Endodermal cell (in vitro differentiated cells): ENCODE results near the gene FAM204A. TPM values are rescaled to one million over a fixed set of nuclear protein-coding genes. Genes with fewer than 3 reads are reported as not detected.

Experiments
- DNase-seq: peaks from one replicate; pipeline ENCODE4 v3.0.0-alpha.2; 2017
- H3K27ac ChIP-seq: 2 replicates; pipeline ENCODE4 v1.5.1; 2013; ENCODE audit warnings: mild to moderate bottlenecking, low read depth, low read length, moderate library complexity
- H3K27me3 ChIP-seq: 2 replicates; pipeline ENCODE4 v1.6.1; 2013; ENCODE audit warnings: mild to moderate bottlenecking, low read length, moderate library complexity; ENCODE audit not compliant: insufficient read depth, control insufficient read depth, poor library complexity, severe bottlenecking
- H3K36me3 ChIP-seq: 2 replicates; pipeline ENCODE4 v1.7.0; 2013; ENCODE audit warnings: mild to moderate bottlenecking, low read length, moderate library complexity; ENCODE audit not compliant: control insufficient read depth, insufficient read depth
- H3K4me1 ChIP-seq: one replicate; pipeline ENCODE4 v1.7.0; 2013; ENCODE audit warnings: low read length; ENCODE audit not compliant: control insufficient read depth, insufficient read depth
- H3K4me3 ChIP-seq: 2 replicates; pipeline ENCODE4 v1.5.1; 2013; ENCODE audit warnings: mild to moderate bottlenecking, low read length, moderate library complexity
- H3K9ac ChIP-seq: 2 replicates; pipeline ENCODE4 v1.6.1; 2013; ENCODE audit warnings: mild to moderate bottlenecking, low read length, moderate library complexity; ENCODE audit not compliant: poor library complexity, severe bottlenecking; ENCODE audit errors: extremely low read depth
- H3K9me3 ChIP-seq: 2 replicates; pipeline ENCODE4 v1.6.1; 2013; ENCODE audit warnings: mild to moderate bottlenecking, low read length, moderate library complexity; ENCODE audit not compliant: control insufficient read depth
- H3K27ac Mint-ChIP-seq: 2 replicates; pipeline ENCODE4 v1.8.0; 2020; ENCODE audit warnings: mixed read lengths
- H3K27me3 Mint-ChIP-seq: 2 replicates; pipeline ENCODE4 v1.8.0; 2021; ENCODE audit warnings: mild to moderate bottlenecking, mixed read lengths; ENCODE audit not compliant: insufficient read depth
- H3K36me3 Mint-ChIP-seq: 2 replicates; pipeline ENCODE4 v1.8.0; 2020; ENCODE audit warnings: low read depth, mixed read lengths
- H3K4me1 Mint-ChIP-seq: 2 replicates; pipeline ENCODE4 v1.8.0; 2020; ENCODE audit warnings: mixed read lengths
- H3K4me3 Mint-ChIP-seq: 2 replicates; pipeline ENCODE4 v1.8.0; 2020; ENCODE audit warnings: mild to moderate bottlenecking, moderate library complexity, mixed read lengths
- H3K9me3 Mint-ChIP-seq: 2 replicates; pipeline ENCODE4 v1.8.0; 2020; ENCODE audit warnings: mild to moderate bottlenecking, mixed read lengths
- CTCF ChIP-seq: fragments of 200-600 bp; sonication (generic); conservative IDR thresholded peaks from 2 replicates; pipeline ENCODE4 v1.5.0; 2021; ENCODE audit warnings: antibody characterized with exemption, mild to moderate bottlenecking
- WGBS, 2 experiments: methylation state at CpG; one replicate each; pipeline versions ENCODE4 v1.1.5 to v1.1.7; 2013; ENCODE audit warnings: missing lambda C conversion rate in 2 of 2, mixed read lengths in 1 of 2; ENCODE audit not compliant: insufficient coverage in 1 of 2, insufficient read length in 1 of 2; 5-methylcytosine and 5-hydroxymethylcytosine counted together
- total RNA-seq, 2 donors: library from RNA; stranded (reverse); fragmentation: NEBNext Ultra II Directional in 1 of 2; extraction: Animal tissue kit (Norgen Biotek cat#: 25700) in 1 of 2; gene quantifications; 2 replicates in 1 of 2; 3 replicates in 1 of 2; pipeline ENCODE4 v1.2.1, GENCODE V29; 2021

FAM204A gene
- total RNA-seq, 2 donors from 2014 or later: 40.9 to 43.3 TPM

GRCh38 chr10:118324140-118324539 is 18.0 kb downstream of the FAM204A start:
- H3K9me3 ChIP-seq: no peaks in the 10 kb centered on the region
- Mint-ChIP-seq H3K4me3 (no peak overlapping the region), H3K36me3 (peaks cover 36% of the 10 kb centered on the region), H3K27ac (no peak overlapping the region), H3K4me1 (no peaks in the 10 kb centered on the region), H3K9me3 (no peaks in the 10 kb centered on the region), H3K27me3 (no peaks in the 10 kb centered on the region)
- H3K9ac ChIP-seq: no peak overlapping the region
- no peak for TF ChIP-seq CTCF
- no peak overlapping the region for H3K27ac ChIP-seq
- WGBS, 2 experiments: 87 to 100% methylated on average over 2 of the region's 2 CpGs
- no peaks in the 10 kb centered on the region for H3K4me1 ChIP-seq
- no peak for DNase-seq
- H3K27me3 ChIP-seq: no peaks in the 10 kb centered on the region
- H3K4me3 ChIP-seq: no peak overlapping the region
- H3K36me3 ChIP-seq: peaks cover 45% of the 10 kb centered on the region

GRCh38 chr10:118321724-118322575 is 20.2 kb downstream of the FAM204A start:
- no peak overlapping the region for H3K4me3 ChIP-seq
- H3K9me3 ChIP-seq: no peaks in the 10 kb centered on the region
- peaks cover 36% of the 10 kb centered on the region for H3K36me3 ChIP-seq
- no peaks in the 10 kb centered on the region for H3K27me3 ChIP-seq
- Mint-ChIP-seq H3K9me3 (no peaks in the 10 kb centered on the region), H3K4me1 (peaks cover 2% of the 10 kb centered on the region), H3K27ac (no peak overlapping the region), H3K27me3 (no peaks in the 10 kb centered on the region), H3K4me3 (no peak overlapping the region), H3K36me3 (peaks cover 27% of the 10 kb centered on the region)
- H3K9ac ChIP-seq: no peak overlapping the region
- DNase-seq: no peak
- no peak overlapping the region for H3K27ac ChIP-seq
- H3K4me1 ChIP-seq: no peaks in the 10 kb centered on the region
- no peak for TF ChIP-seq CTCF
- WGBS, 2 experiments: 86 to 90% methylated on average over 2 to 6 of the region's 6 CpGs

GRCh38 chr10:118315629-118316028 is 26.5 kb downstream of the FAM204A start:
- no peak for DNase-seq
- H3K9me3 Mint-ChIP-seq: no peaks in the 10 kb centered on the region
- TF ChIP-seq CTCF: no peak
- no peaks in the 10 kb centered on the region for H3K27me3 Mint-ChIP-seq
- Histone ChIP-seq H3K4me3 (no peak overlapping the region), H3K27ac (no peak overlapping the region), H3K4me1 (no peaks in the 10 kb centered on the region), H3K9ac (no peak overlapping the region), H3K9me3 (no peaks in the 10 kb centered on the region), H3K36me3 (peaks cover 22% of the 10 kb centered on the region), H3K27me3 (no peaks in the 10 kb centered on the region)
- WGBS, 2 experiments: 80 to 93% methylated on average over 3 to 6 of the region's 6 CpGs
- H3K4me3 Mint-ChIP-seq: no peak overlapping the region
- H3K36me3 Mint-ChIP-seq: peaks cover 9% of the 10 kb centered on the region
- H3K4me1 Mint-ChIP-seq: peaks cover 2% of the 10 kb centered on the region
- no peak overlapping the region for H3K27ac Mint-ChIP-seq
